Panc1 (cell line): ENCODE data around the gene TRAF5. TPM values are rescaled to one million over a fixed set of nuclear protein-coding genes. Genes with fewer than 3 reads are reported as not detected.

Source experiments
- ATAC-seq: fragments of 200-7000 bp; cut with Tn5 transposase; 2 replicates; pipeline ENCODE4 v1.9.1; 2020; ENCODE audit warnings: mild to moderate bottlenecking, moderate library complexity
- Bru-seq: library from RNA; stranded (reverse); fragments of 400-500 nt; gene quantifications from one replicate; lab custom pipeline; 2021; lab: Mats Ljungman, UMichigan
- BruChase-seq, 2 experiments: library from RNA; stranded (reverse); fragments of 400-500 nt; gene quantifications; one replicate each; lab custom pipeline; 2021; lab: Mats Ljungman, UMichigan
- BruUV-seq: library from RNA; stranded (reverse); fragments of 400-500 nt; replicated peaks from 2 replicates; lab custom pipeline; 2021; lab: Mats Ljungman, UMichigan
- CTCF ChIA-PET: fragments of 300-600 bp; sonication (Branson Sonifier 250); formaldehyde crosslinking; loops from one replicate; lab custom pipeline; 2022; ENCODE audit warnings: antibody characterized with exemption; lab: Charles Lee
- POLR2A ChIA-PET: fragments of 300-600 bp; sonication (Branson Sonifier 250); formaldehyde crosslinking; loops from one replicate; lab custom pipeline; 2022; ENCODE audit warnings: antibody characterized with exemption; lab: Charles Lee
- DNase-seq: peaks from one replicate; pipeline ENCODE4 v3.0.0-alpha.2; 2010; ENCODE audit warnings: low read depth, low spot score
- H3K27ac ChIP-seq: 2 replicates; pipeline ENCODE4 v1.5.1; 2011; ENCODE audit warnings: mild to moderate bottlenecking, low read length, inconsistent platforms
- H3K27me3 ChIP-seq: fragments of 200-500 bp; sonication (Bioruptor generic); 2 replicates; pipeline ENCODE4 v1.6.0; 2014; ENCODE audit warnings: low read length, inconsistent platforms; ENCODE audit not compliant: control insufficient read depth, insufficient read depth
- H3K36me3 ChIP-seq: fragments of 200-500 bp; sonication (Bioruptor generic); 2 replicates; pipeline ENCODE4 v1.5.1; 2014; ENCODE audit warnings: inconsistent platforms, mild to moderate bottlenecking, low read length, moderate library complexity; ENCODE audit not compliant: control insufficient read depth, insufficient read depth
- H3K4me1 ChIP-seq: 2 replicates; pipeline ENCODE4 v1.5.1; 2011; ENCODE audit warnings: inconsistent platforms, mild to moderate bottlenecking, low read length, moderate library complexity; ENCODE audit not compliant: control insufficient read depth, insufficient read depth
- H3K4me3 ChIP-seq, 2 experiments: 2 replicates each; pipeline ENCODE4 v1.5.1; 2011 to 2012; ENCODE audit warnings: low read depth in 2 of 2, low read length in 2 of 2, mild to moderate bottlenecking in 2 of 2, inconsistent platforms in 1 of 2, moderate library complexity in 1 of 2
- H3K9me3 ChIP-seq: fragments of 200-500 bp; sonication (Bioruptor generic); 2 replicates; pipeline ENCODE4 v1.5.1; 2014; ENCODE audit warnings: low read depth, mild to moderate bottlenecking, inconsistent platforms, low read length, moderate library complexity; ENCODE audit not compliant: control insufficient read depth, insufficient read depth
- CTCF ChIP-seq: fragments of 450-650 bp; IDR thresholded peaks from 2 replicates; pipeline ENCODE4 v1.5.1; 2017; ENCODE audit warnings: mild to moderate bottlenecking
- POLR2AphosphoS5 ChIP-seq: IDR thresholded peaks from 2 replicates; pipeline ENCODE4 v1.6.1; 2012; ENCODE audit warnings: mild to moderate bottlenecking, low read depth, low read length, moderate library complexity
- REST ChIP-seq, 2 experiments: IDR thresholded peaks; 2 replicates each; pipeline ENCODE4 v1.6.1; 2011 to 2012; ENCODE audit warnings: low read depth in 2 of 2, control low read depth in 1 of 2, low read length in 1 of 2, mild to moderate bottlenecking in 1 of 2, moderate library complexity in 1 of 2; ENCODE audit not compliant: insufficient read depth in 1 of 2
- SIN3A ChIP-seq: IDR thresholded peaks from 2 replicates; pipeline ENCODE4 v1.6.1; 2012; ENCODE audit warnings: low read depth, mild to moderate bottlenecking, low read length, moderate library complexity, borderline replicate concordance; ENCODE audit not compliant: insufficient read depth
- TCF7L2 ChIP-seq: IDR thresholded peaks from 2 replicates; pipeline ENCODE4 v1.6.1; 2011; ENCODE audit warnings: mild to moderate bottlenecking, low read depth, low read length, inconsistent platforms
- in situ Hi-C: cut with HindIII; loops from 2 replicates; pipeline ENCODE4 v1.10.0; 2016; ENCODE audit warnings: low sequenced_read_pairs, low pct_unique_long_range_greater_than_20kb
- intact Hi-C: fragments of 100-400 bp; cut with micrococcal nuclease; formaldehyde crosslinking; loops from one replicate; pipeline ENCODE4 v1.10.0; 2022; ENCODE audit not compliant: unreplicated experiment
- long read RNA-seq: library from polyadenylated mRNA; unstranded; transcript quantifications from one replicate; pipeline ENCODE4 v2.0.0, GENCODE V29; 2021; ENCODE audit not compliant: unreplicated experiment
- polyA plus RNA-seq: library from polyadenylated mRNA; unstranded; fragments of >200 nt; gene quantifications from one replicate; pipeline ENCODE4 v1.2.1, GENCODE V29; 2012; ENCODE audit warnings: missing spikeins; ENCODE audit not compliant: insufficient read length
- total RNA-seq: library from RNA; stranded (reverse); gene quantifications from one replicate; pipeline ENCODE4 v1.2.1, GENCODE V29; 2021; ENCODE audit not compliant: unreplicated experiment

Gene TRAF5
- 10.5 TPM for total RNA-seq
- 5.8 TPM for polyA plus RNA-seq
- percentile 63 among the genes with signal in this experiment for Bru-seq, nascent RNA
- percentile 68 among the genes with signal in this experiment for BruChase-seq, experiment 1, labeled RNA remaining after a 2-hour chase
- BruChase-seq, experiment 2, labeled RNA remaining after a 6-hour chase: percentile 61 among the genes with signal in this experiment
- long read RNA-seq, transcript TRAF5-201 (11 exons, 3,972 nt): major isoform, 11 of 22 reads
- long read RNA-seq, partial matches to known transcripts: 3 of 22 reads
- long read RNA-seq, other reads (novel, unspliced or antisense): 3 of 22 reads

GRCh38 chr1:211326528-211327345 is at the start of gene TRAF5:
TRAF5 (plus strand) TSS chr1:211326833; CDS start chr1:211353240, 26,407 bp downstream.
- ATAC-seq (peak; percentile 77), DNase-seq (no peak)
- H3K4me3 ChIP-seq: peak within 1 kb of the TSS; percentile 62 to 76
- H3K27me3 ChIP-seq: no peaks in the 10 kb centered on the region
- in situ Hi-C loops (no loop called here), intact Hi-C loops (loop anchor here (5.0 to 10.0 kb wide), 2 partner anchors 58 to 331 kb away; no protein-coding TSS in a partner anchor)
- H3K4me1 ChIP-seq: peaks cover 11% of the 10 kb centered on the region
- POLR2A ChIA-PET: no interaction called here
- BruUV-seq: no TSS peak
- CTCF ChIA-PET: interaction anchor here (0.9 kb wide), 1 partner anchor 57 kb away, joined by 3 read pairs; no protein-coding TSS in a partner anchor
- no peaks in the 10 kb centered on the region for H3K9me3 ChIP-seq
- peak within 1 kb of the TSS; percentile 80 for H3K27ac ChIP-seq
- H3K36me3 ChIP-seq: no peaks in the 10 kb centered on the region
- TF ChIP-seq TCF7L2: no peak
- TF ChIP-seq SIN3A: no peak; the same call in 1 of the 2 replicates
- TF ChIP-seq REST (IDR thresholded peaks at IDR 0.05; ENCODE audit: insufficient read depth in 1 of 2, low read depth in 2 of 2, low read length in 1 of 2): no peak
- no peak for TF ChIP-seq POLR2AphosphoS5
- TF ChIP-seq CTCF: no peak

- ChIA-PET CTCF (no interaction called here), POLR2A (no interaction called here)
- Histone ChIP-seq H3K27me3 (no peaks in the 10 kb centered on the region), H3K4me1 (no peaks in the 10 kb centered on the region), H3K27ac (no peak overlapping the region), H3K36me3 (peaks cover 47% of the 10 kb centered on the region), H3K9me3 (no peaks in the 10 kb centered on the region), H3K4me3 (no peak overlapping the region)
- no TSS peak for BruUV-seq
- DNase-seq: no peak
- in situ Hi-C loops (no loop called here), intact Hi-C loops (no loop called here)
- no peak for TF ChIP-seq TCF7L2
- no peak for TF ChIP-seq CTCF
- no peak for TF ChIP-seq SIN3A
- TF ChIP-seq POLR2AphosphoS5: no peak
- TF ChIP-seq REST (IDR thresholded peaks at IDR 0.05; ENCODE audit: insufficient read depth in 1 of 2, low read depth in 2 of 2, low read length in 1 of 2): no peak
- ATAC-seq: no peak
Observed at GRCh38 chr1:211279340-211279739, 47.3 kb upstream of the TRAF5 start.
